PC-9 (cell line): ENCODE data around the gene KRT15.

ENCODE experiments used
- CTCF ChIP-seq: fragments of 200-600 bp; sonication (generic); conservative IDR thresholded peaks from 2 replicates; pipeline ENCODE4 v1.6.1; 2017; ENCODE audit warnings: mixed run types, antibody characterized with exemption, mild to moderate bottlenecking, moderate library complexity
- EZH2 ChIP-seq: fragments of 200-600 bp; sonication (generic); IDR thresholded peaks from 2 replicates; pipeline ENCODE4 v1.8.0; 2017; ENCODE audit warnings: antibody characterized with exemption, low read depth

- TF ChIP-seq CTCF (no peak), EZH2 (no peak)
These were observed 34.5 kb upstream of the KRT15 start for GRCh38 chr17:41553176-41553575.
